Urothelium cell line (cell line): ENCODE measurements around the gene SGF29.
"Not testable (repeated sequence)": the region's sequence is repeated elsewhere in the genome, so short reads cannot be mapped to it uniquely, and the experiment has no call there.

Source experiments
- DNase-seq: peaks from one replicate; pipeline ENCODE4 v3.0.0; 2011; ENCODE audit warnings: low spot score, mixed read lengths
- FAIRE-seq: peaks from 2 replicates; lab custom pipeline; 2011; peaks lifted over from hg19 to GRCh38; lab: Jason Lieb, UNC

Gene SGF29

GRCh38 chr16:28638359-28638758 is 84.6 kb downstream of the SGF29 start:
- not testable (repeated sequence) for FAIRE-seq

GRCh38 chr16:28639959-28640358 is 86.2 kb downstream of the SGF29 start:
- not testable (repeated sequence) for FAIRE-seq, DNase-seq

More at GRCh38 chr16:28638359-28638758, 84.6 kb downstream of the SGF29 start:
- DNase-seq, result not testable (repeated sequence)
